Right lobe of liver (tissue), 4 donors: Measurements from ENCODE around the gene EIF2B5.

Experiments
- CTCF ChIP-seq, 4 donors: fragments of 200-600 bp in 3 of 4; fragments of 450-650 bp in 1 of 4; IDR thresholded peaks; one replicate each; pipeline versions ENCODE4 v1.5.1 to v1.8.0; 2016 to 2022; ENCODE audit warnings: antibody characterized with exemption in 4 of 4, mild to moderate bottlenecking in 2 of 4
- POLR2A ChIP-seq: fragments of 450-650 bp; IDR thresholded peaks from one replicate; pipeline ENCODE4 v1.6.1; 2017; ENCODE audit warnings: antibody characterized with exemption, mild to moderate bottlenecking
- donor health status: DM: no; HTN: no; CAD: no.
- donor health status: DM: no; HTN: no; CAD: no.
- donor health status: DM: no; HTN: yes; CAD: no.

DNA sequence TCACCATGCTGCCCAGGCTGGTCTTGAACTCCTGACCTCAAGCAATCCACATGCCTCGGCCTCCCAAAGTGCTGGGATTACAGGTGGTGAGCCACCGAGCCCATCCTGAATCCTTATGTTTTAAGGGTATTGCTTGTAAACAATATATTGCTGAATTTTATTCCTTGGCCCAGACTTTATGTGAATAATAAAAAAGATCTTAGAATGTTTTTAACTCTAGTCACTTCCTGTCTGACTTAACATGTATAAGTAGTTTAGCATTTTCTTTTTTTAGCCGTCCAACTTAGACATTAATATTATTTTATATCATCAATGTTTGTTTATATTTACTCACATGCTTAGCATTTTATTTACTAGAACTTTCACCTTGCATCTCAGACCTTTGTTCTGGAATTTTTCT lies 9.2 kb upstream of the EIF2B5 start:
- TF ChIP-seq CTCF (IDR thresholded peaks at IDR 0.05) (no peak), POLR2A (no peak)
